ENCODE data around the gene RAB3GAP2.
"Not testable (repeated sequence)": the region's sequence is repeated elsewhere in the genome, so short reads cannot be mapped to it uniquely, and the experiment has no call there.

Gene RAB3GAP2, protein sequence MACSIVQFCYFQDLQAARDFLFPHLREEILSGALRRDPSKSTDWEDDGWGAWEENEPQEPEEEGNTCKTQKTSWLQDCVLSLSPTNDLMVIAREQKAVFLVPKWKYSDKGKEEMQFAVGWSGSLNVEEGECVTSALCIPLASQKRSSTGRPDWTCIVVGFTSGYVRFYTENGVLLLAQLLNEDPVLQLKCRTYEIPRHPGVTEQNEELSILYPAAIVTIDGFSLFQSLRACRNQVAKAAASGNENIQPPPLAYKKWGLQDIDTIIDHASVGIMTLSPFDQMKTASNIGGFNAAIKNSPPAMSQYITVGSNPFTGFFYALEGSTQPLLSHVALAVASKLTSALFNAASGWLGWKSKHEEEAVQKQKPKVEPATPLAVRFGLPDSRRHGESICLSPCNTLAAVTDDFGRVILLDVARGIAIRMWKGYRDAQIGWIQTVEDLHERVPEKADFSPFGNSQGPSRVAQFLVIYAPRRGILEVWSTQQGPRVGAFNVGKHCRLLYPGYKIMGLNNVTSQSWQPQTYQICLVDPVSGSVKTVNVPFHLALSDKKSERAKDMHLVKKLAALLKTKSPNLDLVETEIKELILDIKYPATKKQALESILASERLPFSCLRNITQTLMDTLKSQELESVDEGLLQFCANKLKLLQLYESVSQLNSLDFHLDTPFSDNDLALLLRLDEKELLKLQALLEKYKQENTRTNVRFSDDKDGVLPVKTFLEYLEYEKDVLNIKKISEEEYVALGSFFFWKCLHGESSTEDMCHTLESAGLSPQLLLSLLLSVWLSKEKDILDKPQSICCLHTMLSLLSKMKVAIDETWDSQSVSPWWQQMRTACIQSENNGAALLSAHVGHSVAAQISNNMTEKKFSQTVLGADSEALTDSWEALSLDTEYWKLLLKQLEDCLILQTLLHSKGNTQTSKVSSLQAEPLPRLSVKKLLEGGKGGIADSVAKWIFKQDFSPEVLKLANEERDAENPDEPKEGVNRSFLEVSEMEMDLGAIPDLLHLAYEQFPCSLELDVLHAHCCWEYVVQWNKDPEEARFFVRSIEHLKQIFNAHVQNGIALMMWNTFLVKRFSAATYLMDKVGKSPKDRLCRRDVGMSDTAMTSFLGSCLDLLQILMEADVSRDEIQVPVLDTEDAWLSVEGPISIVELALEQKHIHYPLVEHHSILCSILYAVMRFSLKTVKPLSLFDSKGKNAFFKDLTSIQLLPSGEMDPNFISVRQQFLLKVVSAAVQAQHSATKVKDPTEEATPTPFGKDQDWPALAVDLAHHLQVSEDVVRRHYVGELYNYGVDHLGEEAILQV (N-terminal part only)

DNA sequence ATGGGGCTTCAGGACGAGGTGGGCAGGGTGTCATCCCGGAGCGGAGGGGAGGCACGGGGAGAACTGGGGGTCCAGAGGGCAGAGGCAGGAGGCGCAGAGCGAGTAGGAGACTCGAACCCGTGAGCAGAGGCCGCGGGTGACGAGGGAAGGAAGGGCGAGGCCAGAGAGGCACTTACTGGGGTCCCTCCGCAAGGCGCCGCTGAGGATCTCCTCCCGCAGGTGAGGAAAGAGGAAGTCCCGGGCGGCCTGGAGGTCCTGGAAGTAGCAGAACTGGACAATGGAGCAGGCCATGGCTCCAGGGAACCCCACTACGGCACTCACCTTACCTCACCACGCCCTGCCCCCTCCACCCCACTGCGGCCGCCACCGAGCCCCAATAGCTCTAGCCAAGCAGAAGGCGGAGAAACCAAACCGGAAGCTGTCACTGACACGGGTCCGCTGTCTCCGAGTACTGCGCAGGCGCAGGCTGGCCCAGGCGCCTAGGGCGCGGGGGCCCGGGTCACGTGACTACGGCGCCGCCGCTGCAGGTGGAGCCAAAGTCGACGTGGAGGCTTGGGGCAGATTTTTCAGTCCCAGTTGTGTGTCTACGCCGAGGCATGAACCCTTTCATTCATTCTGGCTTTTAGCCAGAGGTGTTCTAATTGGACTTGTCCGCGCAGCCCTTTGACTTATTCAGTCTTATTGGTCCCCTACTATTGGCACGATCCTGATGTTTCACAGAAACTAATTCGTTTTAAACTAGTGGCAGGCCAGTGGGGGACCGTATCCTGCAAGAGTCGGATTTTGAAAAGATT, at the start of gene RAB3GAP2:
Gene RAB3GAP2 (minus strand): TSS at position 407 of the 794 bp plus-strand sequence. CDS start 116 bp downstream, at position 291.
- DNase-seq: peak; percentile 90 to 94 (median 92)

DNA sequence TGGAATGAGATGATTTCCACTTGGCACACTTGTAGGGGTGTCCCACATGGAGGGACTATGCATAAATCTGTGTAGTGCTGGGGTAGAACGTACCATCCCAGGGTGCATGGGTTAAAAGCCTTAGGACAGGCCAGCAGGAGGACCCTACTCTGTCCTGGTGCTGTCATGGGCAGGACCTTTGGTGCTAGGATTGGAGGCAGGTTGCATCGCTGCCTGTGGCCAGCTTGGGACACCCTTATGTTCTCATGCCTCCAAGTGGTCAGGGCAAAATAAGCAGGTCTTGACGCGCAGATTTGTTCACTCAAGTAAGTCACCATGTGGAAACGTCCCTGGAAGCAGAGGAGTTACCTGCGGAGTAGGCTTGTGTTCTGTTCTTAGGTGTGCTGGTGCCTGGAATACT, 49.5 kb upstream of the RAB3GAP2 start:
- DNase-seq: no peak

DNA sequence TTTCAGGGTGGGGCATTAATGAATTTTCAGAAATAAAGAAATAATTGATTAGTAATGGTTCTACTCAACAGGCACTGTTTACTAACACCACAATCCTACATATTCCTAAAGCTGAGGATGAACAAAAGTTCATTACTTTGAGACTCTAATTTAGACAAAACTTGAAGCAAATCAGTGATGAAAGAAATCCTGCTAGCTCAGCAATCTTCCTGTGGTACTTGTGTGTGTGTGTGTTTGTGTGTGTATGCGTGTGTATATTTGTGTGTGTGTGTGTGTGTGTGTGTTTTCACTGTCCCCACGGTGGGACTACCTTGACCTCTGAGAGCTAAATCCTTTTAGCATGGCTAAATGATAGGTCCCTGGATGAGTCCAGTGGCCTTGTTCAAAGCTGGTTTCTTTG, 48.5 kb upstream of the RAB3GAP2 start:
- no peak for DNase-seq

DNA sequence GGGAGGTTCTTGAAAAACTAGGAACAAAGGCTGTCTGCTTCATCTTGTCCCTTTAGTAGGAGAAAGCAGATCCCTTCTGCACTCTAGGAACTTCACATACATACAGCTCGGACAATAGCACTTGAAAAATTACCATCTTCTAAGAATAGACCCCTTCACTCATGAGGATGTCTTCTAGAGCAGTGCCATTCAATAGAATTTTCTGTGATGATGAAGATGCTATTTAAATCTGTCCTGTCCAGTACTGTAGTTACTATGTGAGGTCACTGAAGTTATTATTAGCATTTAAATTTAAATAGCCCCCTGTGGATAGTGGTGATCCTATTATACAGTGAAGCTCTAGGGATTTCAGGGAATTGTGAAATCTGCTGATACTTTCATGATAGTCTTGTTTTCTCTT, 46.4 kb upstream of the RAB3GAP2 start:
- DNase-seq: no peak

DNA sequence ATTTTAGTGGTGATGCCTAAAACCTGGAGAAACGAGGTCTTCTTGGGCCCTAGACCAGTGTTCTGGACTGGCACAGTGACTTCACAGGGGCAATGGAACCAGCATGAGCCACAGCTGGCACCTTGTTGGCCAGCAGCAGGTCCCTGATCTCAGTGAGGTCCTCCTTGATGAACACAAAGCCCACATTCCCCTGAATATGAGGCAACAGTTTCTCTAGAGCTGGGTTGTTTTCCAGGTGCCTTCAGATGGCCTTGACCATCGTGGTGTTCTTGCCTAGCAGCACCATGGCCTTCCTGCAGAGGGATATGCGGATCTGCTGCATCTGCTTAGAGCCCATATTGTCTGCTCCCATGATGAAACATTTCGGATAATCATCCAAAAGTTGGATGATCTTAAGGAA, 44.9 kb upstream of the RAB3GAP2 start:
- DNase-seq: no peak

DNA sequence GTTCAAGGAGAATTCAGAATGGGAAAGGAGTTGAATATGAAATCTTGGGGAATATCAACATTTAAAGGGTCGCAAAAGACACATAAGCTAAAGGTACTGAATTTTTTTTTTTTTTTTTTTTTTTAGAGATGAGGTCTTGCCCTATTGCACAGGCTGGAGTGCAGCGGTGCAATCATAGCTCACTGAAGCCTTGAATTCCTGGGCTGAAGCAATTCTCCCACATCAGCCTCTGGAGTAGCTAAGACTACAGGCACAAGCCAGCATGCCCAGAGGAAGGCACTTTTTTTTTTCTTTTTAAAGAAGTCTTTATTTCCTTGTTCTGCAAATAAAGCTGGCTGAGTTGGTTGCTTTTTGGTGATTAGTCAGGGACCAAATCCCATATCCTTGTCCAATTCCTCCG, 44.1 kb upstream of the RAB3GAP2 start:
- no peak for DNase-seq

DNA sequence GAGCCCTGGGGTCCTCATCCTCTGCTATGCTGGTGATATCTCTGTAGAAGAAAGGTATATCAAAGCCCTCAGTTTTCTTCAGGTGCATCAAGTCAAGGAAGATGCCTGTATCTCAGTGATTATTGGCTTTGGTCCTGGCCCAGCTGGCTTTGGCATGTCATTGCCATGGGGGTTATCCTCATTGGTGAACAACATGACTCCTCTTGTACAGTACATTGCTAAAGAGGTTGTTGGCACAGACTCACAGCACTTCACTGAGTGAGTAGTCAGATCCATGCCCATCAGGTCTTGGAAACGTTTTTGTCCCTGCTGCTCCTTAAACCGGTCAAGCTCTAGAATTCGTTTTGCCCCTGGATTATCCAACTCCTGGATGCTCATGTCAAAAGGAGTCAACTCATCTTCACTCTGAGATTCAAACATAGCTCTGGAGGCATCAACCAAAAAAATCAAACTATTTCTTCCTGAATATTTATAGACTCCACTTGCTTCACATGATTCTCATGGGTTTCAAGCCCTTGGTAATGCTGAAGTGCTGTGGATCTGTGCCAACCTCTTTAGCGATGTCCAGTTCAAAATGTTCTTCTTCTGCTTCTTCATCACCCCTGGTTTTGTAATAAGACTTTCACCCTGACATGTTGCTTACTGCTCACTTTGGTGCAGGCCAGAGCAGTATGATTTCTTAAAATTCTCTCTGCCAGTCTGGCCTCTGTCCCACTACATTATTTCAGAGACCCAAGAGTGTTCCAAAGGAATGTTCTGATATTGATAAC, 43.0 kb upstream of the RAB3GAP2 start:
- DNase-seq: no peak

DNA sequence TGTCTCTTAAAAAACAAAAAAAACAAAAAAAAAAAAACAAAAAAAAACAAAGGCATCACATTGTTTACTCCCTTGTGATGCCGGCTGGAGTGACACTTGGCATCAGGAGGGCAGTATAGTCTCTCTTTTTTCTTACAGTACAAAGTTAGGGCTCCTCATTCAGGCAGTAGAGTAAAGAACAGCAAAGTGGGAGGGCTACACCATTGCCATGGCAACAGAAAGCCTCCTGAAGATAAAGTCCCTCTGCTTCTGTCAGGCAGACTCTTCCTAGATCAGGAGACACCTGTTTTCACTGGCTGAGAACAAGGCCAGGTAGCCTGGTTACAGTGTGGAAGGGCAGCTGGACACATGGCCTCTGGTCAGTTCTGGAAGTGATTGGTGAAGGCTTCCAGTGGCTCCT, 41.3 kb upstream of the RAB3GAP2 start:
- DNase-seq: no peak

DNA sequence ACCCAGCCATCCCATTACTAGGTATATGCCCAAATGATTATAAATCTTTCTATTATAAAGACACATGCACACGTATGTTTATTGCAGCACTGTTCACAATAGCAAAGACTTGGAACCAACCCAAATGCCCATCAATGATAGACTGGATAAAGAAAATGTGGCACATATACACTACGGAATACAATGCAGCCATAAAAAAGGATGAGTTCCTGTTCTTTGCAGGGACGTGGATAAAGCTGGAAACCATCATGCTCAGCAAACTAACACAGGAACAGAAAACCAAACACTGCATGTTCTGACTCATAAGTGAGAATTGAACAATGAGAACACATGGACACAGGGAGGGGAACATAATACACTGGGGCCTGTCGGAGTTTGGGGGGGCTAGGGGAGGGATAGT, 37.9 kb upstream of the RAB3GAP2 start:
- not testable (repeated sequence) for DNase-seq

DNA sequence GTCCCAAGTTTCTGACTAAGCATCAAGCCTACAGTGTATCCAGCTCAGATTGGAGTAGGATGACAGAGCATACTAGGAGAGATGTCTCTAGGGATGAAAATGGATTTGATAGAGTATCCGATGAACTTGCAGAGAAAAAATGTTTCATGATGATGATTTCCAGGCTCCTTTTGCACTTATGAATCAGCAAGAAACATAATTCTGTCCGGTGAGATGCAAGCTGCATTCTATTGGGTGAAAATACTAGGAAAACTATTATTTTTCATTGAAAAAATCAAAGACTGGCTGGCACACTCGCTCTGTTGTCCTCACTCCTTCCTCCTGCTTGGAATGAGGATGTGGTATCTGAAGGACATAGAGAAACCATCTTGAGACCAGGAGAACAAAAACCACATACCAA, 35.4 kb upstream of the RAB3GAP2 start:
- DNase-seq: no peak

DNA sequence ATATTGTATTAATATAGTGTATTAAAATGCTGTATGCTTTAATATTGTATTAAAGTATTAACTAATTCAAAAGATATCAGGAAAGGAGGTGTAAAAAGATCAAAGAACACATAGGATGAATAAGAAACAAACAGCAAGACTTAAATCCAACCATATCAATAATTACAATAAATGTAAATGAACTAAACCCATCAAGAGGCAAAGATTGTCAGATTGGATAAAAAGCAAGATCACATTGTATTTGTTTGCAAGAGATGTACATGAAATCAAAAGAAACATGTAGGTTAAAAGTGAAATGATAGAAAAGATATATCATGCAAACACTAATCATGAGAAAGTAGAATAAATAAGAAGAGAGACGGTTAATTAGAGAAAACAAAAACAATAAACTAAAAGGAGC, 34.1 kb upstream of the RAB3GAP2 start:
- no peak for DNase-seq

DNA sequence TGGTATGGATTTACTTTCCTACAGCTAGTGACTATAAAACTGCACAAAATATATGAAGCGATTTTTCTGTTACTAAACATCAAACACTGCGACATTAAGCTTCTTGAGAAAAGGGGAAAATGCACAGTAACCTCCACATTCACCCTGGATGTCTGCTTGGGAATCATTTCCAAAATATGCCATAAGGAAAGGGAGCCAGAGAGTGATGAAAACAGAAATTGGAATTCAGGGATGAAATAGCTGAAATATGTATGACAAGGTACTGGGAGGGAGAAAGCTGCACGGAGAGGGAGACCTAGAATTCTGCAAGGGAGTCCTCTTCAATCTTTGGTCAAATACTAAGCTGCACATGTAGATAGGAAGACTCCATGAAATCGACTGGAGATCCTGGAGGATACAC, 31.6 kb upstream of the RAB3GAP2 start:
- no peak for DNase-seq

DNA sequence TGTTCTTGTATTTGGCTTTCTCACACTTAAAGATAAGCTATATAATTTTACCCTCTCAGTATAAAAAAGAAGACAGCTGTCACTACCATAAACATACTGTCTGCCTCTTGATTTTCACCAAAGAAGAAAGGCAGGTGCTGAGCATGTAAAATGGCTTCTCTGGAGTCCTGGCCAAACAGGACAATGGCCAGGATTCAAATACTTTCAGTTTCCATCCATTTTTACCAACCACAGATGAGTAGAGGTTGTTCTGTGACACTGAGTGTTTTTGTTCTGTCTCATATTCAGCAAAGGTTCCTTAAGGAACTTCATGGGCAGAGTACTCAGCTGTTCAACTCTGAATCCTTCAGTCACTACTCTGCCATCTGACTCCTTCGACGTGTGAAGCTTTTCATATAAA, 29.4 kb upstream of the RAB3GAP2 start:
- DNase-seq: no peak

DNA sequence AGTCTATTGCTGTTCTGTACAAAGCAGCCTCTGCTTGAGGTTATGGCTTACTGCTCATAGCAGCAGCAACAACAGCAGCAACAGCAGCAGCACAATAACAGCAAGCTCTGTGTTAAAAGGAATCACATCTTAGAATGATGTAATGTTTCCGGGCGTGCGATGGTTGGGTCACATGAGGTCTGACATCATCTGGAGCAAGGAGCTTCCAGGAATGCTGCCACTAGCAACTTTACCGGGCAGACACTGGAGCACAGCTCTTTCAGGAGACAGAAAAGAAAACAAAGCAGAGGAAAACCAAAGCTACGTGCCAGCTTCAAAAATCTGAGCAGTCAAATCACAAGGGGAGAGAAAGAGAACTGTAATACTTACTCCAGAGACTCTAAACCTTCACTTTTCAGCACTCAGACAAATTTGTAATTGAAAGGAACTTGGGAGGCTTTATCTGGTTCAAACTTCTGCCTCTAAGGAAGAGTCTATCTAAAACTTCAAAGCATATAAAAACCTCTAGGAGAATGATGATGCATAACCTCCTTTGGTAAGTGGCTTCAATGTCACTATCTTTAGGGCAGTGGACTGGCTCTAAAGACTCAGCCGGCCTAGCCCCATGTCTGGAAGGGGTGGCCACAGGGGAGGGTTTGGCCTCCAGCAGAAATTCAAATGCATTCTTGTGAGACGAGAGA, 28.3 kb upstream of the RAB3GAP2 start:
- DNase-seq: no peak

DNA sequence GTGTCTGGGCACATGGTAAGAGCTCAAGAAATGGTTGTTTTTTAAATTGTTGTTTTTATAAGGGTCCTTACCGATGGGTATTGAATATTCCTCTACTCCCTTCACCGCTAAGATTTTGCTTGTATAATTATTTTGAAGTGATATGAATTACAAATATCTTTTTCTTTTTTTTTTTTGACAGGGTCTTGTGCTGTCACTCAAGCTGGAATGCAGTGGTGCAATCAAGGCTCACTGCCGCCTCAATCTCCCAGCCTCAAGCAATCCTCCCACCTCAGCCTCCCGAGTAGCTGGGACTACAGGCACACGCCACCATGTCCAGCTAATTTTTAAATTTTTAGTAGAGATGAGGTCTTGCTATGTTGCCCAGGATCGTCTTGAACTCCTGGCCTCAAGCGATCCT, 27.1 kb upstream of the RAB3GAP2 start:
- no peak for DNase-seq

DNA sequence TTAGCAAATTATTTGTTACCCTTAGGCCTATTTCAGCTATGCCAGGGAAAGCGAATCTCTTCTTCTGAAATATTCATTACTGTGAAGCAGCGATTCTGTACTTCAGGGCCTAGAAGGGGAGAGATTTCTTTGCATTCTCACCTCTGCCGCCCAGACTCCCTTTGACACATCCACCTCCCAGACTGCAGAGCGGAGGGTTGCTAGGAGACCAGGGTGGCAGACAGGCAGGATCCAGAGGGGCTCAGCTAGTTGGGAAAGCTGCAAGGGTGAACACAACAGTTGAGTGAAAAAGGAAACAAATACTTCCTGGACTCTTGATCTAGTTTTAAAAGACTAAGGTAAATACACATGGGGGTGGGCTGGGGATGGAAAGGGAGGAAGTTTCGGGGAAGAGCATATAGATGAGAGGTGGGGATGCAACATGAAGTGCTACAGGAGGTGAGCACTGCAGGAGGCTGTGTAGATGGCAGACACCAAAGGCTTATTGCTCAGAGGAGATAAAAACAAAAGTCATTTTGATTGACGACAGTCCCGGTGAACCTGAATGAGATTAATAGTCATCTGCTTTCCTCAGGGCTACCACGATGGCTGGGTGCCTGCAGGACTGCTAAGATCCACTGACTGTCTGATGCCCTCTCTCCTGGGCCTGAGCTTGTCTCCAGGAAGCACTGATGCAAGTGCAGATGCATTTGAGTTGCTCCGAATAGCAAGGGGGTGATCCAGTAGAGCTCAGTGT, 26.4 kb upstream of the RAB3GAP2 start:
- no peak for DNase-seq

DNA sequence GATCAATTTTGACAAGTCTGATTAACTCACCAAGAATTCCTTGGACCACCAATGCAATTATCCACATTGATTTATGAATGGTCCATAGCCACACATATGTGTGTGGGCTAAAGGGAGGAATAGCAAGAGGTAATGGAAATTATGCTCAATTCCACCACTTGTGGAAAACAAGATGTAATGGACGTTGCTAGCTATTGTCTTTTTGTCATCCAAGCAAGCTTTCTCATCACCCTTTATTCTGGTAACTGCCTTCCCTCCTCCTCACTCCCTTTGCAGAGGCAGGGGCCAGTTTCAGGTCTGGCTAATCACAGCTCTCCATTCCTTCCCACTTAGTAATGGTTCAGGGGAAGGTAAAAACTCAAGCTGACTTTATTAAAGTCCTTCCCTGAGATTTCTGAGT, 24.7 kb upstream of the RAB3GAP2 start:
- DNase-seq: no peak

DNA sequence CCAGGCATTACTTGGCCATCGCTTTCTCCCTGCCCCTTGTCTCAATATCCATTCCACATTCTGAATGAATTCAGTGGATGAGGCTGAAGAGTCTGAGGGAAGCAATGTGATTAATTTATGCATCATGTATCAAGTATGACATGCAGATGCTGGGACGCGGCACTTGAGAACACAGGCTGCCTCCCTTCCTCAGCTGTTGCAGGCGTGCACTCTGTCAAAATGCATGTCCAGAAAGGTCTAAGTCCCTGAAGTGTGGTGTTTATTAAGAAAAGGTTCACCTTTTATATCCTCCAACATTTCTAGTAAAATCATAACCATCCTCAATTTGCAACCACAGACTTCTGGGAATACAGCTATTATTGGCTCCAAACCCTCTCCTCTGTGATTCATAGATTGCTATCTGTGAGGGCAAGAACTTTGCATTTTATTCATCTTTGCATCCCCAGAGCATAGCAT, 22.6 kb upstream of the RAB3GAP2 start:
- no peak for DNase-seq

DNA sequence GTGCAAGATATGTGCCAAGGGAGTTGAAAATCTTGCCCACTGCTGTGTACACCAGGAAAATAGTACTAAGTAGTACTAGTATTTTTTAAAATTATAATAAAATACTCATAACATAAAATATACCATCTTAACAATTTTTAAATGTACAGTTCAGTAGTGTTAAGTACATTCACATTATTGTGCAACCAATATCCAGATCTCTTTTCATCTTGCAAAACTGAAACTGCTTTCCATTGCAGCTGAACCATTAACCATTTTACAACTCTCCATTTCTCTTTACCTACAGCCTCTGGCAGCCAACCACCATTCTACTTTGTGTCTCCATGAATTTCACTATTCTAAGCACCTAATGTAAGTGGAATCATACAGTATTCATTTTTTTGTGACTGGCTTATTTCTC, 19.3 kb upstream of the RAB3GAP2 start:
- DNase-seq: no peak

DNA sequence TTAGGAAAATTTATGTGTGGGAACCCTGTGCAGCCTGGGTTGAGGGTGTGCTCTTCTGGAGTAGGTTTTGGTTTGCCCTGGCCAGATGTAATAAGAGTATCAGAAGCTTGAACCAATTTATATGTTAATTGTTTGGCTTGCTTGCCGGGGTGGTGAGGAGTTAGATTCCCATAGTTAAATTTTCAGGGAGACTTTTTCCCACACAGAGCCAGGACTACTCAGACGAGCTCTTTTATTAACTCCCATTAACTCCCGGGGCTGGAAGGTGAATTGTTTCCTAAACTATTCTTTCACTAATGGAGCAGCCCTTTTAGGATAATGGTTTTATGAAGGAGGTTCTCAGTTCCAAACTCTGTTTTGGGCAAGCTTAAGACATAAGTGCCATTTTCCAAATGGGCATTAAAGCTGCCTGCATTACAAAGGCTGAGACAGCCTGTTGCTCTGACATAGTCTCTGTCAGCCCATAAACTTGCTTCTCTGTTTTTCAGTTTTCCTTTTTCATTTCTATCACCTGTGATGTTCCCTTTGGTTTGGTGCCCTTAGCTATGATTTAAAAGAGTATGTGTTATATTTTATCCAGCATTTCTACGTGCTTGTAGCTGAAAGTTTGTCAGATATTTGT, 18.0 kb upstream of the RAB3GAP2 start:
- DNase-seq: no peak

Measured in activated naive CD4-positive, alpha-beta T cell (primary cell).